PC-3 (cell line): ENCODE measurements around the gene GAGE1. TPM values are rescaled to one million over a fixed set of nuclear protein-coding genes. Genes with fewer than 3 reads are reported as not detected.
A peak's percentile ranks its signal among the peaks of the same experiment; 100 is the strongest.

ENCODE experiments used
- ATAC-seq: fragments of 200-7000 bp; cut with Tn5 transposase; 2 replicates; pipeline ENCODE4 v1.9.1; 2020; ENCODE audit warnings: mild to moderate bottlenecking, moderate library complexity
- BruUV-seq: library from RNA; stranded (reverse); fragments of 400-500 nt; replicated peaks from 2 replicates; lab custom pipeline; 2021; lab: Mats Ljungman, UMichigan
- CTCF ChIA-PET: fragments of 300-600 bp; sonication (Branson Sonifier 250); formaldehyde crosslinking; loops from one replicate; lab custom pipeline; 2022; ENCODE audit warnings: antibody characterized with exemption; lab: Charles Lee
- POLR2A ChIA-PET: fragments of 300-600 bp; sonication (Branson Sonifier 250); formaldehyde crosslinking; loops from one replicate; lab custom pipeline; 2022; ENCODE audit warnings: antibody characterized with exemption; ENCODE audit not compliant: unreplicated experiment; lab: Charles Lee
- DNase-seq: peaks from one replicate; pipeline ENCODE4 v3.0.0-alpha.2; 2015
- H2AFZ ChIP-seq: fragments of 300-600 bp; sonication (generic); 2 replicates; pipeline ENCODE4 v1.6.0; 2016; ENCODE audit warnings: antibody characterized with exemption, low read length
- H3F3A ChIP-seq: fragments of 300-600 bp; sonication (generic); one replicate; pipeline ENCODE4 v1.6.0; 2017; ENCODE audit warnings: antibody characterized with exemption, low read length, control low read depth, mild to moderate bottlenecking; ENCODE audit not compliant: unreplicated experiment
- H3K27ac ChIP-seq: fragments of 300-600 bp; sonication (generic); 2 replicates; pipeline ENCODE4 v1.5.1; 2016; ENCODE audit warnings: mild to moderate bottlenecking, low read length
- H3K27me3 ChIP-seq: fragments of 300-600 bp; sonication (generic); 2 replicates; pipeline ENCODE4 v1.6.1; 2016; ENCODE audit warnings: low read length, mixed read lengths
- H3K36me3 ChIP-seq: fragments of 300-600 bp; sonication (generic); 2 replicates; pipeline ENCODE4 v1.6.1; 2016; ENCODE audit warnings: low read depth, mixed run types, low read length, mixed read lengths
- H3K4me1 ChIP-seq: fragments of 300-600 bp; sonication (generic); 2 replicates; pipeline ENCODE4 v1.5.1; 2016; ENCODE audit warnings: low read length; ENCODE audit not compliant: insufficient read depth
- H3K4me2 ChIP-seq: fragments of 300-600 bp; sonication (generic); 2 replicates; pipeline ENCODE4 v1.6.0; 2016; ENCODE audit warnings: low read length
- H3K4me3 ChIP-seq: fragments of 300-600 bp; sonication (generic); 2 replicates; pipeline ENCODE4 v1.5.1; 2016; ENCODE audit warnings: mild to moderate bottlenecking, low read length, mixed read lengths
- H3K79me2 ChIP-seq: fragments of 300-600 bp; sonication (generic); 2 replicates; pipeline ENCODE4 v1.6.1; 2017; ENCODE audit warnings: low read length, mixed read lengths
- H3K9ac ChIP-seq: fragments of 300-600 bp; sonication (generic); 2 replicates; pipeline ENCODE4 v1.6.0; 2016; ENCODE audit warnings: mild to moderate bottlenecking, low read length
- H3K9me2 ChIP-seq: fragments of 300-600 bp; sonication (generic); replicated peaks from 2 replicates; pipeline ENCODE4 v1.6.1; 2016; ENCODE audit warnings: mixed run types, low read length, mixed read lengths
- H3K9me3 ChIP-seq: fragments of 300-600 bp; sonication (generic); 2 replicates; pipeline ENCODE4 v1.6.1; 2016; ENCODE audit warnings: low read length, mixed read lengths
- H4K20me1 ChIP-seq: fragments of 300-600 bp; sonication (generic); 2 replicates; pipeline ENCODE4 v1.6.1; 2016; ENCODE audit warnings: low read length, mixed read lengths
- EZH2 ChIP-seq: fragments of 300-600 bp; sonication (generic); IDR thresholded peaks from one replicate; pipeline ENCODE4 v1.6.1; 2017; ENCODE audit warnings: antibody characterized with exemption, mild to moderate bottlenecking, low read length; ENCODE audit not compliant: unreplicated experiment
- EZH2phosphoT487 ChIP-seq: fragments of 300-600 bp; sonication (generic); IDR thresholded peaks from 2 replicates; pipeline ENCODE4 v1.6.1; 2018; ENCODE audit warnings: mild to moderate bottlenecking, antibody characterized with exemption, low read length, borderline replicate concordance
- intact Hi-C: fragments of 100-400 bp; cut with micrococcal nuclease; formaldehyde crosslinking; loops from 2 replicates; pipeline ENCODE4 v1.9.0; 2023
- total RNA-seq: library from RNA; depleted of rRNA; stranded (reverse); fragments of >200 nt; gene quantifications from 2 replicates; pipeline ENCODE4 v1.2.3, GENCODE V29; 2014
- TF ChIP-seq, protein P1 (sequence below): fragments of 300-600 bp; sonication (generic); conservative IDR thresholded peaks from 2 replicates; pipeline ENCODE4 v1.5.1; 2017; ENCODE audit warnings: antibody characterized with exemption, low read depth, mild to moderate bottlenecking, low read length

Gene GAGE1
- total RNA-seq, 1 experiment from 2014 or later: not detected

GRCh38 chrX:49610718-49611310 lies 12.0 kb downstream of the GAGE1 start:
- Histone ChIP-seq H3K9ac (no peak overlapping the region), H3K9me2 (no peaks in the 10 kb centered on the region), H3K27me3 (peaks cover 28% of the 10 kb centered on the region), H2AFZ (no peak overlapping the region), H3K4me2 (no peak overlapping the region), H3K4me3 (no peak overlapping the region), H3K4me1 (no peaks in the 10 kb centered on the region), H3K36me3 (no peaks in the 10 kb centered on the region), H3K27ac (no peak overlapping the region), H3K79me2 (no peaks in the 10 kb centered on the region), H3K9me3 (no peaks in the 10 kb centered on the region), H3F3A (no peaks in the 10 kb centered on the region), H4K20me1 (no peaks in the 10 kb centered on the region)
- ChIA-PET POLR2A (no interaction called here), CTCF (no interaction called here)
- no peak for DNase-seq
- intact Hi-C loops: no loop called here
- ATAC-seq: no peak
- TF ChIP-seq EZH2phosphoT487 (no peak), EZH2 (no peak)
- TF ChIP-seq, protein P1, sequence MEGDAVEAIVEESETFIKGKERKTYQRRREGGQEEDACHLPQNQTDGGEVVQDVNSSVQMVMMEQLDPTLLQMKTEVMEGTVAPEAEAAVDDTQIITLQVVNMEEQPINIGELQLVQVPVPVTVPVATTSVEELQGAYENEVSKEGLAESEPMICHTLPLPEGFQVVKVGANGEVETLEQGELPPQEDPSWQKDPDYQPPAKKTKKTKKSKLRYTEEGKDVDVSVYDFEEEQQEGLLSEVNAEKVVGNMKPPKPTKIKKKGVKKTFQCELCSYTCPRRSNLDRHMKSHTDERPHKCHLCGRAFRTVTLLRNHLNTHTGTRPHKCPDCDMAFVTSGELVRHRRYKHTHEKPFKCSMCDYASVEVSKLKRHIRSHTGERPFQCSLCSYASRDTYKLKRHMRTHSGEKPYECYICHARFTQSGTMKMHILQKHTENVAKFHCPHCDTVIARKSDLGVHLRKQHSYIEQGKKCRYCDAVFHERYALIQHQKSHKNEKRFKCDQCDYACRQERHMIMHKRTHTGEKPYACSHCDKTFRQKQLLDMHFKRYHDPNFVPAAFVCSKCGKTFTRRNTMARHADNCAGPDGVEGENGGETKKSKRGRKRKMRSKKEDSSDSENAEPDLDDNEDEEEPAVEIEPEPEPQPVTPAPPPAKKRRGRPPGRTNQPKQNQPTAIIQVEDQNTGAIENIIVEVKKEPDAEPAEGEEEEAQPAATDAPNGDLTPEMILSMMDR: no peak
- BruUV-seq: no TSS peak

- H3K9ac ChIP-seq: no peak overlapping the region
- H3K9me3 ChIP-seq: no peaks in the 10 kb centered on the region
- H3K79me2 ChIP-seq: no peaks in the 10 kb centered on the region
- TF ChIP-seq EZH2: no peak
- no peak for TF ChIP-seq EZH2phosphoT487
- TF ChIP-seq, protein P1: no peak
- no peak overlapping the region for H3K4me2 ChIP-seq
- no peaks in the 10 kb centered on the region for H3K27me3 ChIP-seq
- H2AFZ ChIP-seq: no peak overlapping the region
- DNase-seq (no peak), ATAC-seq (no peak)
- no peak overlapping the region for H3K27ac ChIP-seq
- H3K4me1 ChIP-seq: no peaks in the 10 kb centered on the region
- ChIA-PET CTCF (no interaction called here), POLR2A (no interaction called here)
- H3K4me3 ChIP-seq: no peak overlapping the region
- BruUV-seq: no TSS peak
- H3K9me2 ChIP-seq: no peaks in the 10 kb centered on the region
- H4K20me1 ChIP-seq: no peaks in the 10 kb centered on the region
- no peaks in the 10 kb centered on the region for H3K36me3 ChIP-seq
- H3F3A ChIP-seq: no peaks in the 10 kb centered on the region
- intact Hi-C loops: no loop called here
These were observed 19.8 kb downstream of the GAGE1 start for GRCh38 chrX:49618574-49618973.

DNA sequence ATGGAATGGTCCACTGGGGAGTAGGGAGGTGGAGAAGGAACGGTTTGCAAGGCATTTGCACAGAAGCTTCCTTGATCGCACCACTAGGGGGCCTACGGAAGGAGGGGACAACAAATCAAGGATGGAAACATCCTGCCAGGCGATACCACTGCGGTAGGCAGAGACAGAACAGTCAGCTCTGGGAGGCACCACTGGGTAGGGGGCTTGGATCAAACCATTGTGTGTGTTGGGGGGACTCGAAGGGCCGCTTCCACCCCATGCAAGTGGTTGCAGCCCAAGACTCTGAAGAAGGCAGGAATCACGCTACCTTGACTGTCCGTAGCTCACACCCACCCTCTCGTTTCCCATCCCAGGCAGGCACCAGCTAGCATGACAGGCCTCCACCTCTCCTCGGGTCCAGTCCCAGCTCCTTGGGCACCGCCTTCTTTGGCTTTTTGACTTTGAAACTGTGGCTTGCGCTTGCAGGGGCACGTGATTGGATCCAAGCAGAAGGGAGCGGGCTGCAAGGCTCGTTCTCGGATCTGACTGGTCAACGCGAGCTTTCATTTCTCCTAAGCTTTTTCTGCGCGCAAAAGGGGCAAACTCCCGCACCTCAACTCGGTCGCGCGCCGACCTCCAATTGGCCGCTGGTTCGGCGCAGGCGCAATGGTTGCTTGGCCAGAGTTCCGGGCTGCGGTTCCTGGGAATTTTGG lies 28.4 kb downstream of the GAGE1 start:
- no peak overlapping the region for H3K9ac ChIP-seq
- no peaks in the 10 kb centered on the region for H4K20me1 ChIP-seq
- no peak overlapping the region for H2AFZ ChIP-seq
- H3K4me1 ChIP-seq: no peaks in the 10 kb centered on the region
- H3K9me2 ChIP-seq: no peaks in the 10 kb centered on the region
- DNase-seq (peak; percentile 20), ATAC-seq (no peak)
- H3K9me3 ChIP-seq: no peaks in the 10 kb centered on the region
- H3F3A ChIP-seq: no peaks in the 10 kb centered on the region
- H3K79me2 ChIP-seq: no peaks in the 10 kb centered on the region
- ChIA-PET CTCF (no interaction called here), POLR2A (no interaction called here)
- no peak overlapping the region for H3K4me2 ChIP-seq
- TF ChIP-seq EZH2 (no peak), EZH2phosphoT487 (no peak)
- TF ChIP-seq, protein P1: peak; percentile 49
- H3K4me3 ChIP-seq: no peak overlapping the region
- intact Hi-C loops: no loop called here
- H3K36me3 ChIP-seq: no peaks in the 10 kb centered on the region
- no TSS peak for BruUV-seq
- H3K27ac ChIP-seq: no peak overlapping the region
- H3K27me3 ChIP-seq: no peaks in the 10 kb centered on the region
